Testis (tissue), 3 donors: ENCODE data around the gene EFNA5. TPM values are rescaled to one million over a fixed set of nuclear protein-coding genes. Genes with fewer than 3 reads are reported as not detected.

ENCODE experiments used
- DNase-seq: peaks from one replicate; pipeline ENCODE4 v3.0.0-alpha.2; 2019
- H3K27ac ChIP-seq, 2 donors: fragments of 200-600 bp; sonication (generic); one replicate each; pipeline ENCODE4 v1.5.1; 2019
- H3K27me3 ChIP-seq: fragments of 200-600 bp; sonication (generic); one replicate; pipeline ENCODE4 v1.5.1; 2019
- H3K36me3 ChIP-seq: fragments of 200-600 bp; sonication (generic); one replicate; pipeline ENCODE4 v1.5.1; 2017; ENCODE audit warnings: low read depth; ENCODE audit errors: missing control alignments
- H3K4me1 ChIP-seq: fragments of 200-600 bp; sonication (generic); one replicate; pipeline ENCODE4 v1.5.1; 2019
- H3K4me3 ChIP-seq, 2 donors: fragments of 200-600 bp; sonication (generic); one replicate each; pipeline ENCODE4 v1.5.1; 2017 to 2019
- H3K9me3 ChIP-seq: fragments of 200-600 bp; sonication (generic); one replicate; pipeline ENCODE4 v1.5.1; 2017
- CTCF ChIP-seq, 3 experiments: fragments of 450-650 bp in 2 of 3; fragments of 200-600 bp in 1 of 3; sonication (generic) in 1 of 3; IDR thresholded peaks; one replicate each; pipeline ENCODE4 v1.5.1; 2016 to 2019; ENCODE audit warnings: antibody characterized with exemption in 3 of 3, mild to moderate bottlenecking in 2 of 3, moderate library complexity in 1 of 3
- POLR2A ChIP-seq: fragments of 450-650 bp; IDR thresholded peaks from one replicate; pipeline ENCODE4 v1.6.1; 2017; ENCODE audit warnings: antibody characterized with exemption, mild to moderate bottlenecking, moderate library complexity
- WGBS, 2 donors: methylation state at CpG; one replicate each; pipeline ENCODE4 v1.1.5; 2018; 5-methylcytosine and 5-hydroxymethylcytosine counted together
- intact Hi-C: fragments of 100-400 bp; cut with DNase I; formaldehyde crosslinking; loops from one replicate; pipeline ENCODE4 v1.15.1; 2023; ENCODE audit warnings: low total_unique reads
- polyA plus RNA-seq: library from polyadenylated mRNA; stranded (reverse); fragments of 350-450 nt; fragmentation: Illumina TruSeq; extraction: RNeasy Lipid Tissue Mini Kit (QIAGEN cat#74804); gene quantifications from one replicate; pipeline ENCODE4 v1.2.3, GENCODE V29; 2014; ENCODE audit warnings: low read depth, low replicate concordance; ENCODE audit not compliant: insufficient read depth
- total RNA-seq, 2 donors: library from RNA; depleted of rRNA; stranded (reverse); fragments of >200 nt; gene quantifications; one replicate each; pipeline ENCODE4 v1.2.3, GENCODE V29; 2016

The EFNA5 gene
- total and polyA plus RNA-seq, 3 donors from 2014 or later, result 2.6 to 5.4 (median 3.5) TPM

DNA sequence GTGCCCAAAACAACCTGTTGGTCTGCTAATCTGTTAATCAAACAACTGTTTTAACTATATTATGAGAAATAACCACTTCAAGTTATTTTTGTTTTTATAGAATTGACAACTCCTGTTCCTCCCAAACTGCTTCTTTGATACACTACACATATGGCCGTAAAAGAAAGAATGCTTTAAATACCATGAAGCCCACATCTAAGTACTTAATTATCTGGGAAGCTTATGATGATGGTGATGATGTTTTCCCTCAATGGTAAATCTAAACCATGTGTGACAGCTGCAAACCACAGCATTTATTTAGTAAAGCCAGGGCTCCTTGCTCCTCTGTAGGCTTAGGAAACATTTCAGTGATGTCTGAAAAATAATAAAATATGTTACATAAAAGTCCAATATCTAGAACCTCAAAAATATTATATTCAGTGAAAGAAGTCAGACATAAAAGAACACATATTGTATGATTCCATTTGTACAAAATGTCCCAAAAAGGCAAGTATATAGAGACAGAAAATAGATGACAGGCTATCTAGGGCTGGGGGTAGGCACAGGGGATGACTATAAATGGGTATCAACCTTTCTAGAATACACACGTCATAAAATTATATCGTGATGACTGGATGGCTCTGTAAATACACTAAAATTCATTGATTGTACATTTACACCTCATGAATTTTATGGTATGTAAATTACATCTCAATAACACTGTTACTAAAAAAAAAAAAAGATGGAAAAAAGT lies 154.1 kb downstream of the EFNA5 start:
- WGBS, 2 donors, result 79 to 94% methylated on average over 3 of the region's 3 CpGs
- no peak for TF ChIP-seq CTCF (IDR thresholded peaks at IDR 0.05)
- no peak for TF ChIP-seq POLR2A
- Histone ChIP-seq H3K27me3 (no peaks in the 10 kb centered on the region), H3K9me3 (no peaks in the 10 kb centered on the region), H3K4me1 (no peaks in the 10 kb centered on the region), H3K36me3 (no peaks in the 10 kb centered on the region), H3K4me3 (no peak overlapping the region), H3K27ac (no peak overlapping the region)
- intact Hi-C loops, result no loop called here
- DNase-seq, result no peak

DNA sequence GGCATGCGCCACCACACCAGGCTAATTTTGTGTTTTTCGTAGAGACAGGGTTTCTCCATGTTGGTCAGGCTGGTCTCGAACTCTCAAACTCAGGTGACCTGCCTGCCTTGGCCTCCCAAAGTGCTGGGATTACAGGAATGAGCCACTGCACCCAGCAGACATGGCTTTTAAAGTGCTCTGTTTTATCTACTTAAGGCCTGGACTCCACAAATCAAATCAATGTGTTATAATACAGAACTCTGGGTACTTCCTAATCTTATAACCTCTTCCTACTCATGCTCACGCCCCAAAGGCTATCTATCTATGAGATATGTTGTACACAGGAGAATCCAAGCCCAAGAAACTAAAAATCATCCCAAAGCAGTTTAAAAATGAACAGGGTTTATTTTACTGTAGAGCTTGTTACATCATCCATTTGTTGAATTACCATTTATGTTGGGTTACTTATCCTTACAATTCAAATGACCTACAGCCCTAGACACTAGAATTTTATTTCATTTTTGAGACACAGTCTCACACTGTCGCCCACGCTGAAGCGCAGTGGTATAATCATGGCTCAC lies 155.1 kb downstream of the EFNA5 start:
- no peak for DNase-seq
- Histone ChIP-seq H3K4me3 (no peak overlapping the region), H3K27me3 (no peaks in the 10 kb centered on the region), H3K36me3 (no peaks in the 10 kb centered on the region), H3K27ac (no peak overlapping the region), H3K9me3 (no peaks in the 10 kb centered on the region), H3K4me1 (no peaks in the 10 kb centered on the region)
- no peak for TF ChIP-seq POLR2A
- no peak for TF ChIP-seq CTCF (IDR thresholded peaks at IDR 0.05)
- intact Hi-C loops, result no loop called here
- whole genome bisulfite sequencing, 2 donors, result 91 to 93% methylated on average over 7 of the region's 7 CpGs

DNA sequence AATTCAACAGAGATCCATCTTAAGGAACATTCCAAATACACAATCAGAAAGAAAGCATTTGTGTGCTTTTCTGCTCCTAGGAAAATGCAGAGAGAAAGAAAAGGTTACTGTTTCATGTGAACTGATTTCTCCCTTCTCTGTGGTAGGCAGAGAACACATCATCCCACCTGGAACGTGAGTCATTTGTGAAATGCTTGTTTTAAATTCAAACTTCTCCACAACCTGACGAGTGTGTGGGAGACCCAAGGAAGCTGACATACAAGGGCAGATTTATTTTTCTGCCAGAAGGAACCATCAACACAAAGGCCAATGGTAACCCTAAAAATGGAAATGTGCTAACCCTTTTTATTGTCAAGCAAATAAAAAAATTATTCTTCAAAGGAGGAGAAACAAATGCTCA lies 156.4 kb downstream of the EFNA5 start:
- no peak overlapping the region for H3K4me3 ChIP-seq
- 44 to 61% methylated on average over 2 of the region's 2 CpGs for WGBS, 2 donors
- DNase-seq, result no peak
- no peak for TF ChIP-seq POLR2A
- TF ChIP-seq CTCF (IDR thresholded peaks at IDR 0.05), result no peak
- no peaks in the 10 kb centered on the region for H3K27me3 ChIP-seq
- no peaks in the 10 kb centered on the region for H3K9me3 ChIP-seq
- intact Hi-C loops, result no loop called here
- H3K36me3 ChIP-seq, result no peaks in the 10 kb centered on the region
- no peak overlapping the region for H3K27ac ChIP-seq
- H3K4me1 ChIP-seq, result no peaks in the 10 kb centered on the region

DNA sequence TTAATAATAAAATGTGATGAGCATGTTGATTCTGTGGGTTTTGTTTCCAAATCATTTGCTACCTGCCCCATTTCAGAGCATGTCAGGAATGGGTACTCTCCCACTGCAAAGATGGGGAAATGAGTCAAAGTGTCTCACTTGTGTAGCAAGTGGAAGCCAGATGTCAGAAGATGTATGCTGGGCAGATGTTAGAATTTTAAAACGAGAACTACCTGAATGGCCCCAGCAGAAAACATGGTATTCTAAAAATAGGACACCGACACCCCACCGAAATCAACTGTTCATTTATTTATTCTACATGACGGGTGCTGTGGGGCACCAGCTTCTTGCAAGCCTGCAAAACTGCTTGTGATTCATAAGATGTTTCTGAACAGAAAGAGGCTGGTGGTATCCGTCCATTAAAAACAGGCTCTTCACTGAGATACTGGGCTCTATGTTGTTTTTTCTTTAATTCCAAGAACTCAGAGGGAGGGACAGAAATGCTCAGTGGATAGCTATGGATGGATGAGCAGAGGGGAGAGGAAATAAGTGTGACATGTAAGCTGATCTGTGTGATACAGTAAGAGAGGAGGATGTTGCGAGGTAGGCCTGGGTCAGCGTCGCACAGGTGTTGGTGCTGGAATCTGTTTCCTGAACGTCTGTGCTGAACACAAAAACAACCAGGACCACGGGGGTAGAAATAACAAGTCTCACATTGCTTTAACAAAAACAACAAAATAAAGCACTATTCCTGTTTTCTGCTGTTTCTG lies 157.2 kb downstream of the EFNA5 start:
- 78 to 85% methylated on average over 10 of the region's 10 CpGs for whole genome bisulfite sequencing, 2 donors
- no peaks in the 10 kb centered on the region for H3K27me3 ChIP-seq
- TF ChIP-seq POLR2A (no peak), CTCF (IDR thresholded peaks at IDR 0.05) (no peak)

More for the DNA sequence above, 157.2 kb downstream of the EFNA5 start:
- no peak overlapping the region for H3K27ac ChIP-seq
- no peak for DNase-seq
- H3K4me1 ChIP-seq, result no peaks in the 10 kb centered on the region
- intact Hi-C loops, result no loop called here
- H3K36me3 ChIP-seq, result no peaks in the 10 kb centered on the region
- H3K9me3 ChIP-seq, result no peaks in the 10 kb centered on the region
- H3K4me3 ChIP-seq, result no peak overlapping the region
